Left ventricle myocardium inferior (tissue), 1 donor: ENCODE measurements around the gene PLCD3. TPM values are rescaled to one million over a fixed set of nuclear protein-coding genes. Genes with fewer than 3 reads are reported as not detected.

Source experiments
- DNase-seq: peaks from one replicate; pipeline ENCODE4 v3.0.0-alpha.2; 2020
- H3K27ac ChIP-seq: fragments of 200-600 bp; replicated peaks from 2 replicates; pipeline ENCODE4 v1.8.0; 2021
- H3K27me3 ChIP-seq: fragments of 200-600 bp; 2 replicates; pipeline ENCODE4 v1.8.0; 2021; ENCODE audit warnings: low read depth
- H3K36me3 ChIP-seq: fragments of 200-600 bp; 2 replicates; pipeline ENCODE4 v1.8.0; 2021
- H3K4me1 ChIP-seq: fragments of 200-600 bp; 2 replicates; pipeline ENCODE4 v1.8.0; 2021
- H3K4me3 ChIP-seq: fragments of 200-600 bp; 2 replicates; pipeline ENCODE4 v1.8.0; 2021; ENCODE audit warnings: mild to moderate bottlenecking, moderate library complexity
- H3K9me3 ChIP-seq: fragments of 200-600 bp; replicated peaks from 2 replicates; pipeline ENCODE4 v1.8.0; 2021
- intact Hi-C: fragments of 100-400 bp; cut with micrococcal nuclease; formaldehyde crosslinking; loops from one replicate; pipeline ENCODE4 v1.11.0; 2022
- total RNA-seq: library from RNA; stranded (reverse); fragmentation: NEBNext Ultra II Directional; extraction: Animal tissue kit (Norgen Biotek cat#: 25700); gene quantifications from one replicate; pipeline ENCODE4 v1.2.1, GENCODE V29; 2021
- TF ChIP-seq, protein P1 (sequence below): fragments of 200-600 bp; IDR thresholded peaks from 2 replicates; pipeline ENCODE4 v1.8.0; 2021; ENCODE audit warnings: antibody characterized with exemption, mild to moderate bottlenecking, borderline replicate concordance
- donor health status: DM: no; HTN: yes; CAD: no; lungs with severe emphysema.

The PLCD3 gene
- total RNA-seq, 1 donor from 2014 or later, result 146 TPM

GRCh38 chr17:45107293-45108010 is 24.9 kb downstream of the PLCD3 start:
- Histone ChIP-seq H3K36me3 (peaks cover 61% of the 10 kb centered on the region), H3K27me3 (no peaks in the 10 kb centered on the region), H3K4me1 (peaks cover 98% of the 10 kb centered on the region), H3K9me3 (no peaks in the 10 kb centered on the region), H3K4me3 (no peak overlapping the region), H3K27ac (peak overlapping the region; percentile 95)
- TF ChIP-seq, protein P1, sequence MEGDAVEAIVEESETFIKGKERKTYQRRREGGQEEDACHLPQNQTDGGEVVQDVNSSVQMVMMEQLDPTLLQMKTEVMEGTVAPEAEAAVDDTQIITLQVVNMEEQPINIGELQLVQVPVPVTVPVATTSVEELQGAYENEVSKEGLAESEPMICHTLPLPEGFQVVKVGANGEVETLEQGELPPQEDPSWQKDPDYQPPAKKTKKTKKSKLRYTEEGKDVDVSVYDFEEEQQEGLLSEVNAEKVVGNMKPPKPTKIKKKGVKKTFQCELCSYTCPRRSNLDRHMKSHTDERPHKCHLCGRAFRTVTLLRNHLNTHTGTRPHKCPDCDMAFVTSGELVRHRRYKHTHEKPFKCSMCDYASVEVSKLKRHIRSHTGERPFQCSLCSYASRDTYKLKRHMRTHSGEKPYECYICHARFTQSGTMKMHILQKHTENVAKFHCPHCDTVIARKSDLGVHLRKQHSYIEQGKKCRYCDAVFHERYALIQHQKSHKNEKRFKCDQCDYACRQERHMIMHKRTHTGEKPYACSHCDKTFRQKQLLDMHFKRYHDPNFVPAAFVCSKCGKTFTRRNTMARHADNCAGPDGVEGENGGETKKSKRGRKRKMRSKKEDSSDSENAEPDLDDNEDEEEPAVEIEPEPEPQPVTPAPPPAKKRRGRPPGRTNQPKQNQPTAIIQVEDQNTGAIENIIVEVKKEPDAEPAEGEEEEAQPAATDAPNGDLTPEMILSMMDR, result no peak
- intact Hi-C loops, result no loop called here
- DNase-seq, result no peak

DNA sequence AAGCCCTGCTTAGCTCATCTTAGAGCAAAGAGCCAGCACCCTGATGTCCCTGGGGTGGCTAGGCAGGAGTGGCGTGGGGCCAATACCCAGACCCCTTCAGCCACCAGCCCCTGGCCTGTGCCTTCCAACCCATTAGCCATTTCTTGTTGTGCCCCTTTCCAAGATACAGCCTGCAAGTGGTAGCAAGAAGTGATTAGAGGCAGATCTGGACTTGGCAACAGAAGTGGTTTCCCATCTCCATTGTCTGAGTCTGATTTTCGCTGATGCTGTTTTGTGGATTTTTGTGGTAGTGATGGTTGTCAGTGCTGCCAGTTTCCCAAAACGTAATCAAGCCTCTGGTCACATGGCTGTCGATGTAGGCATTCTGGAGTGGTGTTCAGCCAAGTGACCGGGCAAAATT is 25.7 kb downstream of the PLCD3 start:
- no peak for DNase-seq
- Histone ChIP-seq H3K36me3 (peaks cover 66% of the 10 kb centered on the region), H3K27ac (peak overlapping the region; percentile 95), H3K27me3 (no peaks in the 10 kb centered on the region), H3K4me1 (peaks cover 98% of the 10 kb centered on the region), H3K9me3 (no peaks in the 10 kb centered on the region), H3K4me3 (no peak overlapping the region)
- intact Hi-C loops, result no loop called here
- TF ChIP-seq, protein P1, result no peak

DNA sequence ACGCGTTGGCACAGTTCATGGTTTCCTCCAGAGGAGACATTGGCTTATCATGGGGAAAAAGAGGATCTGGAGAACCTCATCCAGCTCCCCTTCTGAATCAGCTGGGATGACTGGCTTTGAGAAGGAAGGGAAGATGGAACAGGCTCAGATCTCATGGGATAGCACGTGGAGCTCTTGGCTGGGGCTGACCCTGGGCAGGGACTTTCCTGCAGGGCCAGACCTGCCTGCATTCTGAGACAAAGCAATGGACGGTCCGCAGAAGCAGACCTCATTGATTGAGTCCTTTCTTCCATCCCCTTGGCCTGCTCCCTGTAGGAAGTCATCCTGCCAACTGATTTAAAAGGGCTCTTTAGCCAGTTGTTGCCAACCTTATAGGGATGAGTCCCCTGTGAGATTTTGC is 26.2 kb downstream of the PLCD3 start:
- DNase-seq, result no peak
- H3K4me1 ChIP-seq, result peaks cover 98% of the 10 kb centered on the region

DNA sequence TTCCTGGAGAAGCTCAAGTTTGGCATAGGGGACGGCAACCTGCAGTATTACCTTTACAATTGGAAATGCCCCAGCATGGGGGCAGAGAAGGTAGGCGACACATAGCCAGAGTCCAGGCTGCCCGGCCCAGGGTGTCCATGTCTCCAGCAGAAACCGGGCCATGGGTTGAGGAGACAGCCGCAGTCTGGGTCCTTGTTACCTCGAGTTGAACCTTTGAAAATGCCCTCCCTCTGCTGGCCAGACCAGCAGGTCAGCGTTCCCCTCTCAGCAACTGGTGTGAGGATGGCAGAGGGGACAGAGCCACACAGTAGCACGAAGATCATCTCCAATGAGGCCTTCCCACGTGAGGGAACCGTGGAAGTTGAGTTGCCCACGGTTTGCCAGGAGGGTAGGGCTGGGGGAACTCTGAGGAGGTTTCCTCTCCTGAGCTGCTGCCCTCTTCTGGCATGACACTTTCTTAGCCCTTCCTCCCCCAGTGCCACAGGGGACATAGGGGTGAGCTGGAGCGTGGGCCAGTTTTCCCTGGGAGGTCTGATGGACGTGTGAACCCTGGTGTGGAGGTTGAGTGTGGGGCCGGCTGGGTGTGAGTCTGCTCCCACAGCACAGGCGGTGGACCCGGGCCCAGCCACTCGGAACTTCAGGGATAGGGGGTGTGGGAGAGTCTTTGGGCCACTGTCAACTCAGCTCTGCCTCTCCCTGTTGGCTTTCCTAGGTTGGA is 27.2 kb downstream of the PLCD3 start:
- Histone ChIP-seq H3K36me3 (peaks cover 78% of the 10 kb centered on the region), H3K27ac (peak overlapping the region; percentile 95), H3K4me1 (peaks cover 88% of the 10 kb centered on the region), H3K9me3 (no peaks in the 10 kb centered on the region), H3K27me3 (no peaks in the 10 kb centered on the region), H3K4me3 (no peak overlapping the region)
- TF ChIP-seq, protein P1, result no peak
- DNase-seq, result no peak
- intact Hi-C loops, result no loop called here

More for the DNA sequence above, 26.2 kb downstream of the PLCD3 start:
- peaks cover 71% of the 10 kb centered on the region for H3K36me3 ChIP-seq
- H3K27ac ChIP-seq, result peak overlapping the region; percentile 95
- no peaks in the 10 kb centered on the region for H3K27me3 ChIP-seq
- TF ChIP-seq, protein P1, result no peak
- intact Hi-C loops, result no loop called here
- no peak overlapping the region for H3K4me3 ChIP-seq
- H3K9me3 ChIP-seq, result no peaks in the 10 kb centered on the region

GRCh38 chr17:45104497-45104896 is 27.8 kb downstream of the PLCD3 start:
- no peak for DNase-seq
- H3K9me3 ChIP-seq, result no peaks in the 10 kb centered on the region
- intact Hi-C loops, result no loop called here
- H3K36me3 ChIP-seq, result peaks cover 83% of the 10 kb centered on the region
- H3K4me3 ChIP-seq, result no peak overlapping the region
- H3K4me1 ChIP-seq, result peaks cover 86% of the 10 kb centered on the region
- H3K27me3 ChIP-seq, result no peaks in the 10 kb centered on the region
- peak overlapping the region; percentile 95 for H3K27ac ChIP-seq
- TF ChIP-seq, protein P1, result no peak
